ENCODE measurements around the gene JMJD8.

JMJD8 gene

GRCh38 chr16:647173-647902, 36.8 kb downstream of the JMJD8 start:
- TF ChIP-seq EZH2phosphoT487 (conservative IDR thresholded peaks at IDR 0.05; ENCODE audit: low read length) (no peak), CTCF (IDR thresholded peaks at IDR 0.05; ENCODE audit: insufficient read depth, low read length, poor library complexity, severe bottlenecking) (no peak)
- Histone ChIP-seq H3K9ac (ENCODE audit: low read length) (peak overlapping the region; percentile 88; the same call in 1 of the 2 replicates), H4K20me1 (ENCODE audit: low read depth, low read length) (no peaks in the 10 kb centered on the region), H3K36me3 (ENCODE audit: low read length) (no peaks in the 10 kb centered on the region), H3F3A (ENCODE audit: insufficient read depth) (peaks cover 18% of the 10 kb centered on the region), H3K9me2 (replicated peaks; ENCODE audit: insufficient read depth, low read length) (no peaks in the 10 kb centered on the region), H3K4me3 (ENCODE audit: insufficient read depth, low read length, poor library complexity, severe bottlenecking) (no peak overlapping the region), H2AFZ (ENCODE audit: low read depth, low read length, severe bottlenecking) (no peak overlapping the region), H3K9me3 (ENCODE audit: insufficient read depth, low read length) (no peaks in the 10 kb centered on the region), H3K4me2 (ENCODE audit: low read depth, low read length, poor library complexity, severe bottlenecking) (peak overlapping the region; percentile 74), H3K79me2 (ENCODE audit: insufficient read depth, low read length) (peaks cover 18% of the 10 kb centered on the region), H3K27ac (ENCODE audit: low read depth, low read length) (no peak overlapping the region; the same call in 1 of the 2 replicates), H3K27me3 (ENCODE audit: low read length) (no peaks in the 10 kb centered on the region)

GRCh38 chr16:646679-647172, 37.4 kb downstream of the JMJD8 start:
- H3K36me3 ChIP-seq (ENCODE audit: low read length): no peaks in the 10 kb centered on the region
- no peak overlapping the region for H3K4me3 ChIP-seq (ENCODE audit: insufficient read depth, low read length, poor library complexity, severe bottlenecking)
- H3K9me2 ChIP-seq (replicated peaks; ENCODE audit: insufficient read depth, low read length): no peaks in the 10 kb centered on the region
- H4K20me1 ChIP-seq (ENCODE audit: low read depth, low read length): no peaks in the 10 kb centered on the region
- no peak overlapping the region for H2AFZ ChIP-seq (ENCODE audit: low read depth, low read length, severe bottlenecking)
- peaks cover 18% of the 10 kb centered on the region for H3K79me2 ChIP-seq (ENCODE audit: insufficient read depth, low read length)
- H3K4me2 ChIP-seq (ENCODE audit: low read depth, low read length, poor library complexity, severe bottlenecking): no peak overlapping the region
- no peak for TF ChIP-seq EZH2phosphoT487 (conservative IDR thresholded peaks at IDR 0.05; ENCODE audit: low read length)
- no peak for TF ChIP-seq CTCF (IDR thresholded peaks at IDR 0.05; ENCODE audit: insufficient read depth, low read length, poor library complexity, severe bottlenecking)
- no peaks in the 10 kb centered on the region for H3K9me3 ChIP-seq (ENCODE audit: insufficient read depth, low read length)
- H3K9ac ChIP-seq (ENCODE audit: low read length): no peak overlapping the region
- no peaks in the 10 kb centered on the region for H3K27me3 ChIP-seq (ENCODE audit: low read length)
- peaks cover 18% of the 10 kb centered on the region for H3F3A ChIP-seq (ENCODE audit: insufficient read depth)
- H3K27ac ChIP-seq (ENCODE audit: low read depth, low read length): no peak overlapping the region

GRCh38 chr16:645852-646678, 38.1 kb downstream of the JMJD8 start:
- no peak overlapping the region for H3K4me2 ChIP-seq (ENCODE audit: low read depth, low read length, poor library complexity, severe bottlenecking)
- TF ChIP-seq CTCF (IDR thresholded peaks at IDR 0.05; ENCODE audit: insufficient read depth, low read length, poor library complexity, severe bottlenecking) (no peak), EZH2phosphoT487 (conservative IDR thresholded peaks at IDR 0.05; ENCODE audit: low read length) (no peak)
- peaks cover 18% of the 10 kb centered on the region for H3F3A ChIP-seq (ENCODE audit: insufficient read depth)
- no peak overlapping the region for H3K9ac ChIP-seq (ENCODE audit: low read length)
- no peak overlapping the region for H3K27ac ChIP-seq (ENCODE audit: low read depth, low read length)
- H3K4me3 ChIP-seq (ENCODE audit: insufficient read depth, low read length, poor library complexity, severe bottlenecking): no peak overlapping the region
- peaks cover 18% of the 10 kb centered on the region for H3K79me2 ChIP-seq (ENCODE audit: insufficient read depth, low read length)
- H3K36me3 ChIP-seq (ENCODE audit: low read length): no peaks in the 10 kb centered on the region
- H2AFZ ChIP-seq (ENCODE audit: low read depth, low read length, severe bottlenecking): no peak overlapping the region
- no peaks in the 10 kb centered on the region for H3K27me3 ChIP-seq (ENCODE audit: low read length)
- no peaks in the 10 kb centered on the region for H3K9me2 ChIP-seq (replicated peaks; ENCODE audit: insufficient read depth, low read length)
- H4K20me1 ChIP-seq (ENCODE audit: low read depth, low read length): no peaks in the 10 kb centered on the region
- no peaks in the 10 kb centered on the region for H3K9me3 ChIP-seq (ENCODE audit: insufficient read depth, low read length)

All from SU-DHL-6 (cell line).